Upper lobe of right lung (tissue), 1 donor: ENCODE measurements around the gene TMEM240. TPM values are rescaled to one million over a fixed set of nuclear protein-coding genes. Genes with fewer than 3 reads are reported as not detected.
"Not testable (repeated sequence)": the region's sequence is repeated elsewhere in the genome, so short reads cannot be mapped to it uniquely, and the experiment has no call there.

Source experiments
- ATAC-seq: fragments of 200-7000 bp; cut with Tn5 transposase; one replicate; pipeline ENCODE4 v1.9.1; 2020; ENCODE audit warnings: mild to moderate bottlenecking, moderate library complexity
- DNase-seq: peaks from one replicate; pipeline ENCODE4 v3.0.0-alpha.2; 2020
- H3K27ac ChIP-seq: fragments of 200-600 bp; one replicate; pipeline ENCODE4 v1.8.0; 2022
- H3K27me3 ChIP-seq: fragments of 200-600 bp; one replicate; pipeline ENCODE4 v1.8.0; 2022; ENCODE audit warnings: mild to moderate bottlenecking
- H3K36me3 ChIP-seq: fragments of 200-600 bp; one replicate; pipeline ENCODE4 v1.8.0; 2022
- H3K4me1 ChIP-seq: fragments of 200-600 bp; one replicate; pipeline ENCODE4 v1.8.0; 2022
- H3K4me3 ChIP-seq: fragments of 200-600 bp; one replicate; pipeline ENCODE4 v1.8.0; 2022; ENCODE audit warnings: mild to moderate bottlenecking
- H3K9me3 ChIP-seq: fragments of 200-600 bp; one replicate; pipeline ENCODE4 v1.8.0; 2022
- CTCF ChIP-seq: fragments of 200-600 bp; IDR thresholded peaks from one replicate; pipeline ENCODE4 v1.8.0; 2022; ENCODE audit warnings: antibody characterized with exemption
- intact Hi-C: fragments of 100-400 bp; cut with DNase I; formaldehyde crosslinking; loops from one replicate; pipeline ENCODE4 v1.11.0; 2022
- total RNA-seq: library from RNA; stranded (reverse); fragmentation: NEBNext Ultra II Directional; extraction: Animal tissue kit (Norgen Biotek cat#: 25700); gene quantifications from one replicate; pipeline ENCODE4 v1.2.1, GENCODE V29; 2021
- donor health status: DM: no; HTN: yes; CAD: no; lungs with severe emphysema.

Gene TMEM240
- total RNA-seq, 1 donor from 2014 or later = 2.9 TPM

- H3K9me3 ChIP-seq = peaks cover 7% of the 10 kb centered on the region
- H3K4me1 ChIP-seq = no peaks in the 10 kb centered on the region
- no peaks in the 10 kb centered on the region for H3K27me3 ChIP-seq
- H3K4me3 ChIP-seq = no peak overlapping the region
- TF ChIP-seq CTCF = no peak
- intact Hi-C loops = no loop called here
- no peak overlapping the region for H3K27ac ChIP-seq
- no peak for DNase-seq
- H3K36me3 ChIP-seq = peaks cover 44% of the 10 kb centered on the region
- ATAC-seq = no peak
Observed at GRCh38 chr1:1489231-1489630, 51.2 kb downstream of the TMEM240 start.

GRCh38 chr1:1487701-1488100, 52.7 kb downstream of the TMEM240 start:
- H3K27me3 ChIP-seq = no peaks in the 10 kb centered on the region
- no peak overlapping the region for H3K27ac ChIP-seq
- no peak overlapping the region for H3K4me3 ChIP-seq
- DNase-seq (no peak), ATAC-seq (no peak)
- no peak for TF ChIP-seq CTCF
- intact Hi-C loops = no loop called here
- no peaks in the 10 kb centered on the region for H3K9me3 ChIP-seq
- H3K4me1 ChIP-seq = no peaks in the 10 kb centered on the region
- H3K36me3 ChIP-seq = peaks cover 60% of the 10 kb centered on the region

- H3K4me3 ChIP-seq, H3K27me3 ChIP-seq, H3K4me1 ChIP-seq, H3K27ac ChIP-seq, intact Hi-C loops, H3K9me3 ChIP-seq, DNase-seq, ATAC-seq: not testable (repeated sequence)
- peaks cover 53% of the 10 kb centered on the region for H3K36me3 ChIP-seq
Observed at GRCh38 chr1:1485755-1486317, 54.6 kb downstream of the TMEM240 start.

GRCh38 chr1:1484976-1485750, 55.3 kb downstream of the TMEM240 start:
- intact Hi-C loops, DNase-seq: not testable (repeated sequence)

More at GRCh38 chr1:1484976-1485750, 55.3 kb downstream of the TMEM240 start:
- not testable (repeated sequence) for H3K4me3 ChIP-seq, ATAC-seq, H3K27me3 ChIP-seq, H3K4me1 ChIP-seq, H3K9me3 ChIP-seq, H3K27ac ChIP-seq
- H3K36me3 ChIP-seq = peaks cover 47% of the 10 kb centered on the region

Other genes starting within 250 kb of the TMEM240 start
- 55.2 TPM for gene ACAP3, start 232.7 kb downstream of the TMEM240 start, total RNA-seq
- 14.2 TPM for gene PUSL1, start 232.0 kb downstream of the TMEM240 start, total RNA-seq
- gene INTS11, start 216.0 kb downstream of the TMEM240 start, total RNA-seq = 81.9 TPM
- 20.4 TPM for gene CPTP, start 215.8 kb downstream of the TMEM240 start, total RNA-seq
- 0.32 TPM for gene TAS1R3, start 209.3 kb downstream of the TMEM240 start, total RNA-seq
- 66.0 TPM for gene DVL1, start 191.2 kb downstream of the TMEM240 start, total RNA-seq
- 66.3 TPM for gene MXRA8, start 182.1 kb downstream of the TMEM240 start, total RNA-seq
- gene AURKAIP1, start 165.4 kb downstream of the TMEM240 start, total RNA-seq = 92.1 TPM
- 165 TPM for gene CCNL2, start 141.3 kb downstream of the TMEM240 start, total RNA-seq
- gene MRPL20, start 133.3 kb downstream of the TMEM240 start, total RNA-seq = 80.7 TPM
- 21.5 TPM for gene ANKRD65, start 119.3 kb downstream of the TMEM240 start, total RNA-seq
- 87.4 TPM for gene VWA1, start 104.9 kb downstream of the TMEM240 start, total RNA-seq
- 10.4 TPM for gene ATAD3C, start 90.9 kb downstream of the TMEM240 start, total RNA-seq
- 24.3 TPM for gene ATAD3B, start 68.9 kb downstream of the TMEM240 start, total RNA-seq
- 21.9 TPM for gene ATAD3A, start 28.5 kb downstream of the TMEM240 start, total RNA-seq
- gene SSU72, start 34.2 kb upstream of the TMEM240 start, total RNA-seq = 125 TPM
- gene FNDC10, start 59.5 kb upstream of the TMEM240 start, total RNA-seq = 7.4 TPM
- 88.7 TPM for gene MIB2, start 74.9 kb upstream of the TMEM240 start, total RNA-seq
- gene MMP23B, start 91.5 kb upstream of the TMEM240 start, total RNA-seq = 40.3 TPM
- gene CDK11B, start 118.4 kb upstream of the TMEM240 start, total RNA-seq = 24.8 TPM
- 49.8 TPM for gene SLC35E2B, start 152.2 kb upstream of the TMEM240 start, total RNA-seq
- 51.7 TPM for gene CDK11A, start 183.7 kb upstream of the TMEM240 start, total RNA-seq
- 99.2 TPM for gene NADK, start 237.8 kb upstream of the TMEM240 start, total RNA-seq